ENCODE measurements around the gene CTXN3.

- no peak for TF ChIP-seq CTCF (IDR thresholded peaks at IDR 0.05)
- TF ChIP-seq POLR2A (IDR thresholded peaks at IDR 0.05) = no peak
- TF ChIP-seq POLR2AphosphoS5 (IDR thresholded peaks at IDR 0.05) = no peak
- no peak for TF ChIP-seq EP300 (IDR thresholded peaks at IDR 0.05)
These were observed 33.0 kb upstream of the CTXN3 start for GRCh38 chr5:127615916-127616315.
